A549 (cell line): ENCODE measurements around the gene NXF3.
"Not testable (repeated sequence)": the region's sequence is repeated elsewhere in the genome, so short reads cannot be mapped to it uniquely, and the experiment has no call there.

ENCODE experiments used
- ESRRA ChIP-seq: fragments of 150-350 bp; IDR thresholded peaks from 2 replicates; pipeline ENCODE4 v1.6.1; 2014; ENCODE audit warnings: mild to moderate bottlenecking, low read length, borderline replicate concordance
- FOSL2 ChIP-seq, 2 experiments: fragments of 450-650 bp in 1 of 2; fragments of >200 bp in 1 of 2; sonication (Bioruptor Twin) in 1 of 2; formaldehyde crosslinking; IDR thresholded peaks; 2 replicates each; pipeline versions ENCODE4 v1.5.0 to v1.6.1; 2016 to 2020; ENCODE audit warnings: mild to moderate bottlenecking in 1 of 2, moderate library complexity in 1 of 2
- HDAC2 ChIP-seq: fragments of 200-600 bp; sonication (generic); IDR thresholded peaks from 2 replicates; pipeline ENCODE4 v1.6.1; 2016
- JUN ChIP-seq, 2 experiments: fragments of >200 bp; sonication (Bioruptor Twin); formaldehyde crosslinking; IDR thresholded peaks; 2 replicates in 1 of 2; 3 replicates in 1 of 2; pipeline ENCODE4 v1.6.1; 2016 to 2017
- MYC ChIP-seq: IDR thresholded peaks from 2 replicates; pipeline ENCODE4 v1.6.1; 2012; ENCODE audit warnings: mild to moderate bottlenecking, inconsistent platforms, low read length, improper control_type of control experiment, borderline replicate concordance
- NPAS2 ChIP-seq: fragments of 250-450 bp; sonication (Bioruptor Pico); IDR thresholded peaks from 2 replicates; pipeline ENCODE4 v1.8.0; 2022; ENCODE audit warnings: mild to moderate bottlenecking, moderate library complexity, borderline replicate concordance
- RCOR1 ChIP-seq: fragments of 150-350 bp; IDR thresholded peaks from 2 replicates; pipeline ENCODE4 v1.6.1; 2014; ENCODE audit warnings: antibody characterized with exemption, low read length, low read depth

DNA sequence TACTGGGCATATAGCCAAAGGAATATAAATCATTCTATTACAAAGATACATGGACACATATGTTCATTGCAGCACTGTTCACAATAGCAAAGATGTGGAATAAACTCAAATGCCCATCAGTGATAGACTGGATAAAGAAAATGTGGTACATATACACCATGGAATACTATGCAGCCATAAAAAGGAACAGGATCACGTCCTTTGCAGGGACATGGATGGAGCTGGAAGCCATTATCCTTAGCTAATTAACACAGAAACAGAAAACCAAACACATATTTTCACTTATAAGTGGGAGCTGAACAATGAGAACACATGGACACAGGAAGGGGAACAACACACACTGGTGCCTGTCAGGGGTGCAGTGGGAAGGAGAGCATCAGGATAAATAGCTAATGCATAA is 59.6 kb downstream of the NXF3 start:
- not testable (repeated sequence) for TF ChIP-seq NPAS2 (CRISPR knock-in tag); ESRRA; RCOR1; MYC; FOSL2 (IDR thresholded peaks at IDR 0.05); FOSL2 (CRISPR knock-in tag; IDR thresholded peaks at IDR 0.05); HDAC2; JUN (IDR thresholded peaks at IDR 0.05)
